ENCODE results near the gene SPEM2.
A peak's percentile ranks its signal among the peaks of the same experiment; 100 is the strongest.

Gene SPEM2

GRCh38 chr17:7421186-7421585 is 4.2 kb upstream of the SPEM2 start:
- DNase-seq (ENCODE audit: low read depth in 2 of 2): no peak

- no peak for DNase-seq (ENCODE audit: low read depth in 2 of 2)
Observed at GRCh38 chr17:7423679-7424078, 1.7 kb upstream of the SPEM2 start.

- no peak for DNase-seq (ENCODE audit: low read depth in 2 of 2)
Observed at GRCh38 chr17:7425756-7426155, 340 bp downstream of the SPEM2 start.

GRCh38 chr17:7426203-7426863 is 917 bp downstream of the SPEM2 start:
- no peak for DNase-seq (ENCODE audit: low read depth in 2 of 2)

GRCh38 chr17:7426896-7427489 is 1.6 kb downstream of the SPEM2 start:
- DNase-seq (ENCODE audit: low read depth in 2 of 2): no peak

GRCh38 chr17:7427549-7427948 is 2.1 kb downstream of the SPEM2 start:
- DNase-seq (ENCODE audit: low read depth in 2 of 2): no peak

- no peak for DNase-seq (ENCODE audit: low read depth in 2 of 2)
Observed at GRCh38 chr17:7428557-7428956, 3.1 kb downstream of the SPEM2 start, which contains the start of gene SPEM3. TSS of gene SPEM3 (plus strand) at chr17:7428857. CDS start at chr17:7428903, 46 bp downstream.

GRCh38 chr17:7429722-7430121 is 4.3 kb downstream of the SPEM2 start:
- no peak for DNase-seq (ENCODE audit: low read depth in 2 of 2)

- no peak for DNase-seq (ENCODE audit: low read depth in 2 of 2)
Observed at GRCh38 chr17:7431231-7431630, 5.8 kb downstream of the SPEM2 start.

- no peak for DNase-seq (ENCODE audit: low read depth in 2 of 2)
Observed at GRCh38 chr17:7432296-7432695, 6.9 kb downstream of the SPEM2 start.

- DNase-seq (ENCODE audit: low read depth in 2 of 2): peak in 1 of 2 donors; percentile 34
Observed at GRCh38 chr17:7435676-7436555, 10.5 kb downstream of the SPEM2 start.

- peak; percentile 73 to 76 for DNase-seq (ENCODE audit: low read depth in 2 of 2)
Observed at GRCh38 chr17:7436556-7437368, 11.3 kb downstream of the SPEM2 start.

- DNase-seq (ENCODE audit: low read depth in 2 of 2): no peak
Observed at GRCh38 chr17:7437369-7437863, 12.0 kb downstream of the SPEM2 start.

- peak; percentile 63 to 66 for DNase-seq (ENCODE audit: low read depth in 2 of 2)
Observed at GRCh38 chr17:7437950-7438614, 12.7 kb downstream of the SPEM2 start.

GRCh38 chr17:7438656-7439460 is 13.4 kb downstream of the SPEM2 start:
- no peak for DNase-seq (ENCODE audit: low read depth in 2 of 2)

- DNase-seq (ENCODE audit: low read depth in 2 of 2): no peak
Observed at GRCh38 chr17:7439462-7440112, 14.2 kb downstream of the SPEM2 start, which contains the start of gene FGF11. TSS of gene FGF11 (plus strand) at chr17:7439512. CDS start at chr17:7439621, 109 bp downstream.

GRCh38 chr17:7440113-7440833 is 14.9 kb downstream of the SPEM2 start:
- DNase-seq (ENCODE audit: low read depth in 2 of 2): peak in 1 of 2 donors; percentile 34

- DNase-seq (ENCODE audit: low read depth in 2 of 2): no peak
Observed at GRCh38 chr17:7440834-7441195, 15.4 kb downstream of the SPEM2 start.

- DNase-seq (ENCODE audit: low read depth in 2 of 2): no peak
Observed at GRCh38 chr17:7441266-7441665, 15.8 kb downstream of the SPEM2 start.
